OCI-M2 (cell line): ENCODE results near the gene ZKSCAN1.
"Not testable (repeated sequence)": the region's sequence is repeated elsewhere in the genome, so short reads cannot be mapped to it uniquely, and the experiment has no call there.

ENCODE experiments used
- DNase-seq: peaks from one replicate; lab custom pipeline; 2025; ENCODE audit not compliant: unreplicated experiment; lab: John Stamatoyannopoulos, UW

ZKSCAN1 gene

GRCh38 chr7:100000239-100000638 lies 15.2 kb upstream of the ZKSCAN1 start:
- no peak for DNase-seq

GRCh38 chr7:100003711-100004661 lies 11.4 kb upstream of the ZKSCAN1 start:
- no peak for DNase-seq

GRCh38 chr7:100007887-100008286 lies 7.5 kb upstream of the ZKSCAN1 start:
- no peak for DNase-seq

- no peak for DNase-seq
Measured at GRCh38 chr7:100008525-100008924, 6.9 kb upstream of the ZKSCAN1 start.

GRCh38 chr7:100009952-100010351 lies 5.4 kb upstream of the ZKSCAN1 start:
- not testable (repeated sequence) for DNase-seq

- no peak for DNase-seq
Measured at GRCh38 chr7:100010901-100011300, 4.5 kb upstream of the ZKSCAN1 start.

GRCh38 chr7:100011516-100011915 lies 3.9 kb upstream of the ZKSCAN1 start:
- DNase-seq, result no peak

- not testable (repeated sequence) for DNase-seq
Measured at GRCh38 chr7:100012385-100013327, 2.7 kb upstream of the ZKSCAN1 start.

GRCh38 chr7:100013328-100013676 lies 2.1 kb upstream of the ZKSCAN1 start:
- no peak for DNase-seq

GRCh38 chr7:100016215-100016901 lies 962 bp downstream of the ZKSCAN1 start:
- DNase-seq, result no peak

- no peak for DNase-seq
Measured at GRCh38 chr7:100017300-100017699, 1.9 kb downstream of the ZKSCAN1 start.

GRCh38 chr7:100017875-100018274 lies 2.5 kb downstream of the ZKSCAN1 start:
- DNase-seq, result no peak

GRCh38 chr7:100019908-100020307 lies 4.5 kb downstream of the ZKSCAN1 start:
- no peak for DNase-seq

GRCh38 chr7:100021297-100021696 lies 5.9 kb downstream of the ZKSCAN1 start:
- no peak for DNase-seq

- DNase-seq, result no peak
Measured at GRCh38 chr7:100022621-100023020, 7.2 kb downstream of the ZKSCAN1 start.

GRCh38 chr7:100023526-100023925 lies 8.1 kb downstream of the ZKSCAN1 start:
- no peak for DNase-seq

GRCh38 chr7:100024020-100024619 lies 8.7 kb downstream of the ZKSCAN1 start:
- DNase-seq, result no peak

GRCh38 chr7:100027197-100027596 lies 11.8 kb downstream of the ZKSCAN1 start:
- DNase-seq, result no peak

GRCh38 chr7:100029596-100029995 lies 14.2 kb downstream of the ZKSCAN1 start:
- no peak for DNase-seq

GRCh38 chr7:100033526-100033925 lies 18.1 kb downstream of the ZKSCAN1 start:
- no peak for DNase-seq
